H7 (cell line): Measurements from ENCODE around the gene TRMT6. TPM values are rescaled to one million over a fixed set of nuclear protein-coding genes. Genes with fewer than 3 reads are reported as not detected.

Experiments used
- DNase-seq: peaks from one replicate; pipeline ENCODE4 v3.0.0; 2012
- H3K27me3 ChIP-seq: 2 replicates; pipeline ENCODE4 v1.6.0; 2011; ENCODE audit warnings: mild to moderate bottlenecking, low read length; ENCODE audit not compliant: control insufficient read depth, insufficient read depth
- H3K36me3 ChIP-seq: replicated peaks from 2 replicates; pipeline ENCODE4 v1.5.1; 2011; ENCODE audit warnings: low read length; ENCODE audit not compliant: control insufficient read depth, insufficient read depth
- H3K4me3 ChIP-seq: 2 replicates; pipeline ENCODE4 v1.5.1; 2011; ENCODE audit warnings: low read depth, mild to moderate bottlenecking, control low read depth, low read length, moderate library complexity; ENCODE audit not compliant: insufficient read depth
- total RNA-seq: library from RNA; depleted of rRNA; stranded (reverse); fragments of >200 nt; shearing (Covaris generic); gene quantifications from 2 replicates; pipeline ENCODE4 v1.2.3, GENCODE V29; 2014; rRNA removed

The TRMT6 gene
- 9.8 and 10.3 TPM in 2 replicates for total RNA-seq

DNA sequence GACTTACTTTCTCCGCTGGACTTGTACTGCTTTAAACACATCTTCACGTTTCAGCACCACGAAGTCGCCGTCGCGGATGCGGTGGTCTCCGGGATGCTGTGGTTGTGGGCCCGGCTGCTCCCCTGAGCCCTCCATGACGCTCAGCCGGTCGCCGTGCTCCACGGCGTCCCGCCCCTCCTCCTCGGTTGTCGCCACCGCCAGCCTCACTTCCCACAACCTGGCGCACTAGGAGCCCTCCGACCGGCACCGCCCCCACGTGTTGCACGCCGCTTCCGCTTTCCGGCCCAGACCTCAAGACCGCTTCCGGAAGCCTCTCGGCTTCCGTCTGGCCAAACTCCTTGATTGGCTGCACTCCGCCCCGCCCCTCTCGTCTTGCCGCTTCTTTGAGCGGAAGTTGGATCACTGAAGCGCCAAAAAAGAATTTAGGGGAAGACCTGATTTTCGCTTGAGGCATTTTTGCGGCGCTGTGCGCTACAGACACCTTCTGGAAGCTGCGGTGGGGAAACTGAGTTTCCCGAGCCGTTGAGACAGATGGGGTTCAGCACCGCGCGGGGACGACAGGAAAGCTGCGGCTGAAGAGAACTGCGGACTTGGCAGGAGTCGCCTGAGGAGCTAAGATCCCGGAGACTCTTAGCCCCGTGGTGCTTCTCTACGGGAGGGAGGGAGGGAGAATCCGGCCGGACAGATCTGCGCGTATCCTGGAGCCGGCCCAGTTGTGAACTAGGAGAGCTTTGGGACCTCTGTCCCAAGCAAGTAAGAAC, at the start of gene TRMT6, which contains the start of gene MCM8:
TRMT6 (minus strand) TSS at position 263 of the 761 bp plus-strand sequence; CDS start at position 135, 128 bp downstream.
MCM8 (plus strand) TSS at position 382 of the 761 bp plus-strand sequence. CDS start 1,364 bp downstream, outside the sequence.
- no peaks in the 10 kb centered on the region for H3K27me3 ChIP-seq
- peaks cover 19% of the 10 kb centered on the region for H3K36me3 ChIP-seq
- peak within 1 kb of the TSS; percentile 87 for H3K4me3 ChIP-seq
- peak; percentile 91 for DNase-seq

GRCh38 chr20:5999783-6000182, 49.5 kb upstream of the TRMT6 start:
- H3K4me3 ChIP-seq = no peak overlapping the region
- DNase-seq = no peak
- no peaks in the 10 kb centered on the region for H3K27me3 ChIP-seq
- H3K36me3 ChIP-seq = peaks cover 7% of the 10 kb centered on the region

GRCh38 chr20:5996765-5997164, 46.4 kb upstream of the TRMT6 start:
- no peak overlapping the region for H3K4me3 ChIP-seq
- peaks cover 7% of the 10 kb centered on the region for H3K36me3 ChIP-seq
- H3K27me3 ChIP-seq = no peaks in the 10 kb centered on the region
- no peak for DNase-seq

GRCh38 chr20:5991623-5992441, 41.5 kb upstream of the TRMT6 start:
- H3K4me3 ChIP-seq = no peak overlapping the region
- DNase-seq = no peak
- H3K36me3 ChIP-seq = peaks cover 6% of the 10 kb centered on the region
- H3K27me3 ChIP-seq = no peaks in the 10 kb centered on the region

- peaks cover 8% of the 10 kb centered on the region for H3K36me3 ChIP-seq
These were observed 40.6 kb upstream of the TRMT6 start for GRCh38 chr20:5990946-5991345.

GRCh38 chr20:5989539-5989938, 39.2 kb upstream of the TRMT6 start:
- H3K4me3 ChIP-seq = no peak overlapping the region
- no peaks in the 10 kb centered on the region for H3K27me3 ChIP-seq
- DNase-seq = no peak
- H3K36me3 ChIP-seq = peaks cover 4% of the 10 kb centered on the region

More at GRCh38 chr20:5990946-5991345, 40.6 kb upstream of the TRMT6 start:
- no peaks in the 10 kb centered on the region for H3K27me3 ChIP-seq
- DNase-seq = no peak
- H3K4me3 ChIP-seq = no peak overlapping the region

DNA sequence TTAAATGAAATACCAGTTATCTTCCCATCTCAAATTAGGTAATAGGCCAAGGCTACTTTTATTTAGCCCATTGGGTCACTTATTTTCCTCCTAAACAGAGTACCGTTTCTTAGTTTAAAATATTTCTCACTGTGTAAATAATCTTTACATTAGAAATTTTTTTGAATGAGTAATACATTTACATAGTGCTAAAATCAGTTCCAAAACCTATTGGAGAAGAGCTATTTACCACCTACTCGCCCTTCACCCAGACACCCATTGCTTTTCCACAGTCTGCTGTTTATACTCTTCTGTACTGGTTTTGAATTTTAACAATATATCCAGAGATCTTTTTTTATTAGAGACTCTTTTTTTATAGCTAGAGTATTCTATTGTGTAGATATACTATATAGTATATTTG, 37.0 kb upstream of the TRMT6 start:
- Histone ChIP-seq H3K4me3 (no peak overlapping the region), H3K27me3 (no peaks in the 10 kb centered on the region), H3K36me3 (peaks cover 6% of the 10 kb centered on the region)
- no peak for DNase-seq

GRCh38 chr20:5980720-5981538, 30.6 kb upstream of the TRMT6 start:
- no peak for DNase-seq
- Histone ChIP-seq H3K4me3 (no peak overlapping the region), H3K27me3 (no peaks in the 10 kb centered on the region), H3K36me3 (peaks cover 10% of the 10 kb centered on the region)

DNA sequence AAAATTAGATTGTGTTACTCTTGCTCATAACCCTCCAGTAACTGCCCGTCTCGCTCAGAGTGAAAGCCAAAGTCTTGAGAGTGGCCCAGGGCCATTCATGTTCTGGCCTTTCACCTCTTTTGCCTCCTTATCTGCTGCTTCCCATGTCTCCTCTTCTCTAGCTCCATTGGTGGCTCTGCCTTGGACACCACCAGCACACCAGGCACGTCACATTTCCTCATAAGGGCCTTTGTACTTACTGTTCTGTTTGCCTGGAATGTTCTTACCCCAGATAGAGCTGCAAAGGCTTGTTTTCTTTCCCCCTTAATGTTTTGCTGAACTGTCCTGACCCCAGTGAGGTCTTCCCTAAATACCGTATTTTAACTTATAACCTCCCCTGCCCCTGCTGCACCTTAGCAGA, 29.5 kb upstream of the TRMT6 start:
- Histone ChIP-seq H3K27me3 (no peaks in the 10 kb centered on the region), H3K4me3 (no peak overlapping the region), H3K36me3 (peaks cover 10% of the 10 kb centered on the region)
- no peak for DNase-seq

- no peak for DNase-seq
- peaks cover 11% of the 10 kb centered on the region for H3K36me3 ChIP-seq
- no peak overlapping the region for H3K4me3 ChIP-seq
- no peaks in the 10 kb centered on the region for H3K27me3 ChIP-seq
These were observed 27.6 kb upstream of the TRMT6 start for GRCh38 chr20:5977975-5978374.

DNA sequence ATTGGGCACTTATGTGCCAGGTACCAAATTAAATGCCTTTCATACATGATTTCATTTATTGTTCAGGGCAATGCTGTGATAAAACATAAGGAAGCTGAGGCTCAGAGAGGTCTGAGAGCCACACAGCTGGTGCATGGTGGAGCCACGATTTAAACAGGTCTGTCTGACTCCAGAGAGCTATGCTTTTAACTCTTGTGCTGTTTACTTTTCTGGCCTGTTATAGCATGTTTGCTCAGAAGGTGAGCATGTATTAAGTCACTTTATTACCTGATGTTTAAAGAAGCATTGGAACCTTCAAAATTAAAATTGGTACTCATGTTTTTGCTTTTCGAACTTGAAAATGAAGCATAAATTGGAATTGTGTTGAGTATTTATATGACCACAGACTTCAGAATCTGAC, 26.9 kb upstream of the TRMT6 start:
- H3K27me3 ChIP-seq = no peaks in the 10 kb centered on the region
- no peak overlapping the region for H3K4me3 ChIP-seq
- DNase-seq = no peak
- H3K36me3 ChIP-seq = peaks cover 9% of the 10 kb centered on the region

GRCh38 chr20:5975778-5976177, 25.4 kb upstream of the TRMT6 start:
- DNase-seq = no peak
- Histone ChIP-seq H3K36me3 (peaks cover 9% of the 10 kb centered on the region), H3K4me3 (no peak overlapping the region), H3K27me3 (no peaks in the 10 kb centered on the region; the same call in 1 of the 2 replicates)

GRCh38 chr20:5974531-5974930, 24.2 kb upstream of the TRMT6 start:
- Histone ChIP-seq H3K27me3 (peaks cover 9% of the 10 kb centered on the region), H3K36me3 (peaks cover 11% of the 10 kb centered on the region), H3K4me3 (no peak overlapping the region)
- no peak for DNase-seq

DNA sequence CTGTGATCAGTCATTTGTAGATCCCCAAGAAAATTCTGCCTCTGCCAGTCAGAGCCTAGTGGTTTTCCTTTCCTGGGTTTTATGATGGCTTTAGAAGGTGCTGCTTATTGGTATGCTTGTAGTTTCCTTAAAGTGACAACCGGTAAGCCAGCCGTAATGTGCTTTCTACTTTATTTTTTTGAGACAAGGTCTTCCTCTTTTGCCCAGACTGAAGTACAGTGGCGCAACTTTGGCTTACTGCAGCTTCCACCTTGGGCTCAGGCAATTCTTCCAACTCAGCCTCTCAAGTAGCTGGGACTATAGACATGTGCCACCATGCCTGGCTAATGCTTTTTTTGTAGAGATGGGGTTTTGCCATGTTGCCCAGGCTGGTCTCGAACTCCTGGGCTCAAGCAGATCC, 23.6 kb upstream of the TRMT6 start:
- no peak overlapping the region for H3K4me3 ChIP-seq
- DNase-seq = no peak
- peaks cover 9% of the 10 kb centered on the region for H3K27me3 ChIP-seq
- peaks cover 10% of the 10 kb centered on the region for H3K36me3 ChIP-seq
